ENCODE measurements around the gene CYBB.

The CYBB gene

DNA sequence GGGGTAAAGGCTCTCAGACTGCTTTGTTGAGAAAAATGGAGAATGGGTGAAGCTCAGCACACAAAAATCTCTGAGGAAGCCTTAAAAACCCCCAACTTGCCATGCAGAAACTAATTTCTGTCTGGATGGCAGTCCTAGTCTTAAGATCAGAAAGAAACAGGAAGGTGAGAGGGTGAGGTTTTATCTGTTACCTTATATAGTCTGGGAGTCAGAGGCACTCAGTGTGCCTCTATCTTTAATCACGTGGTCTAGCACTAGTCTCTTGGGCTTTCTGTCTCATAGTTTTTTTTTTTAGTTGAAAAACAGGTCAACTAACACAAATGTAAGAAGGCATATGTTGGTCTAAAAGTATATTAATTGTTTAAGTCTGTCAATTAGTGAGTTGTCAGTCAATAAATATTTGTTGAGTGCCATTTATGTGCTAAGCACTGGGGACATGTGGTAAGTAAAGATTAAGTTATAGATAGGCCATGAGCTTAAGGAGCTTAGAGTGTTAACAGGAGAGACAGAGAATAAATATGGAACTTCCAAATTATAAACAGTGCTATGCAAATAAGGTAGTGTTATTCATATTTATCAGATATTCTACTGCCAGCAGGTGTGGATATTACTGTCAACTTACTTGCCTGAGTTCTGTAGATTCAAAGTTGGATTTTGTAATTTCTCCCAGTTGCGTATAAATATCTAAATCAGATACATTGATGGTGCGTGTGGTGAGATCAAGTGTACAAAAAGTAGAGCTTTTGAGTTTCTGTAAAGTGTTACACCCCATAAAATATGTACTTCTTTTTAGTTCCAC lies 7.0 kb downstream of the CYBB start:
- DNase-seq: no peak

DNA sequence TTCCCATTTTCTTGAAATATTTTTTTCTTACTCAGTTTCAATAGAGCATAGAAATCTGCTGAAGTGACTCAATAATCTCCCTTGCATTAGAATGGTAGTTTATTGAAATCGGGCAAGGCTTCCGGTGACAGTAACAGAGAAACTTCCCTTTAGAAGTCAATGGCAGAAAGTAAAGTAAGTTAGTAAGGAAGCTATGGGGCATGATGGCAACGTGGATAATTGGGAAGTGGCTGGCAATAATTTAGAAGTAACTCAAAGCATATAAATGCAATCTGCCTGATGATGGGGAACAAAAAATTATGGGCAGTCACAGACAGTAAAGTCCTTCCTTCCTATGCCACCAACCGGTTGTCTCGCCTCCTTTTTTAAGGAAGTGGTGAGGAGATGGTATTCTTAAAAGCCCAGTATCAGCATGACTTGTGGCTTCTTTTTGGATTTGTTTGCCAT lies 7.6 kb downstream of the CYBB start:
- peak in 1 of 2 donors; percentile 48 for DNase-seq

DNA sequence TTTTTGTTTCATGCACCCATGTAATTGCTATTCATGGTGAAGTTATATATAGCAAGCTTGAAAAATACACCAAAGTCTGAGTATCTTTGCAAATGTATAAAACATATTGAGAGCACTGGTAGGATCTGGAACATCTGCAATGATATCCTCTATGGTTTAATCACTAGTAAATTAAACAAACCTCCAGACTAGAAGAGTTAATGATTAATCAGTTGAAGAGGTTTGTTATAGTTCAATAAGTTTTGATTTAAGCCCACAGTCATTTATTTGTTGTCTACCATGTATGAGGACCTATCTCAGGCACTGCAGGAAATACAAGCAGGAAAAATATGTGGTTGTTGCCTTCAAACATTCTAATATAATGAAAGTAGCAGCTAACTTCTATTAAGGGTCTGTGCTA lies 16.5 kb downstream of the CYBB start:
- no peak for DNase-seq

DNA sequence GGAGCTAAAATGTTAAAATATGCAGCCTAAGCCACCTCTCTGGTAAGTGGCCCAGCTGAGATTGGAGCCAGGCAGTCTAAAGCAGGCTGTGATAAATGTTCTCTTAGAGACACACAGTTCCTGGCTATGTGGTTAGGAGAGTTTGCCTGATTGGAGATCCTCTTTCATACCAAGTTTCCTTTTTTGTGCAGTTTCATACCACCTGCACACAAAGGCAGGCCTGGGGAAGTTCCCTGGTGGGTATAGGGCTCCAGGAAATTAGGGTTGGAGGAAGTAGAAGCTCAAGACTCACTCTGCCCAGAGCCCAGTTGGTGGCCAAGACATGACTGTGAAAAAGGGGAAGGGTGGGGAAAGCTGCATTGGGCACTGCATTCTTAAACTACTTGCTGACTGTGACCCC lies 16.9 kb downstream of the CYBB start:
- DNase-seq: peak; percentile 2 to 34

DNA sequence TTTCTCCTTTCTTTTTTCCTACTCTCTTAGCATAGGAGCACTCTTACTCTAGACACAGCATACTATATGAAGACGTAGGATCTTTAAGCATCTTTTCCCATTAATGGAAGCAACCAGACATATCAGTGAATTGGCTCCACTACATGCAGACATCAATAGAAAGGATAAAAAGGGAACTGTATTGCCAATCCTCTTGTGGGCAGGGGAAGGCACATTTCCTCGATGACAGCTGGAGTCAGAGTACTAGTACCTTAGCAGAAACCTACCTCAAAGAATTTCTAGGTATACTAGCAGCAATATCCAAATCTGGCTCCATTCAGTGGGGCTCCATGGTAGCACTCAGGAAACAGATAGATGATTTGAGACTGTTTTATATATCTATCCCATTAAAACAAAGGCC lies 20.1 kb downstream of the CYBB start:
- no peak for DNase-seq

DNA sequence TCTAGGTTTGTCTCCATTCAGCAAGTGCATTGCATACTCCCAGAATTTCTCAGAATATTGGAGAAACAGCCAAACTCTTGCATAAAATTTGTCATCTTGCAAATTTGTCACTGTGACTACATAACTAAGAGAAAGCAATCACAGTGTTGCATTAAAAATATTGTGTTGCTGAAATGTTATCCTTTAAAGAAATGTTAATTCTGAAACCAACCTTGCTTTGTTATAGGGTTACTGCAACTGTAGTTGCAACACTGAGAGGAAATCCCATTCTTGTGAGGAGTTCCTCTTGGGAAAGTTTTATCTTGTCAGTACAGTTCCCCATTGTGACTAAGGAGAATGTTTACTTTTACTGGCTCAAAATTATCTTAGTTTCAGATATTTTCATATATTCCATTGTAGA lies 20.9 kb downstream of the CYBB start:
- no peak for DNase-seq

DNA sequence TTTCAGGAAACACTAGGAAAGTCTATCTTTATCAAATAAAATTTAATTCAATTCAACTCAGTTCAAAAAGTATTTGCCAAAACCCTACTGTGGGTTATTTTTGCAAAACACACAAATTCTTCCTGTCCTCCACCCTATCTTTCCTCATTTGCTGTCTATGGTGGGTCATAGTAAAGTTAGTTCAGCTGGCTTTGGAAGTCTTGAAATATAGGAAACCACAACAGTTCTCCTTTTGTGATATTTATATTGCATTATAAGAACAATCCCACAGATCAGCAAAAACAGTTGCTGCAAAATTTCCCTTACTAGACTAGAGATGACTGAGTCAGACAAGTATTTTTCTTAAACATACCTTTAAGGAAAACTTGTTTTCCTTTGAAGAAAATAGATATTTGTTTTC lies 22.2 kb downstream of the CYBB start:
- DNase-seq: peak in 1 of 2 donors; percentile 32

DNA sequence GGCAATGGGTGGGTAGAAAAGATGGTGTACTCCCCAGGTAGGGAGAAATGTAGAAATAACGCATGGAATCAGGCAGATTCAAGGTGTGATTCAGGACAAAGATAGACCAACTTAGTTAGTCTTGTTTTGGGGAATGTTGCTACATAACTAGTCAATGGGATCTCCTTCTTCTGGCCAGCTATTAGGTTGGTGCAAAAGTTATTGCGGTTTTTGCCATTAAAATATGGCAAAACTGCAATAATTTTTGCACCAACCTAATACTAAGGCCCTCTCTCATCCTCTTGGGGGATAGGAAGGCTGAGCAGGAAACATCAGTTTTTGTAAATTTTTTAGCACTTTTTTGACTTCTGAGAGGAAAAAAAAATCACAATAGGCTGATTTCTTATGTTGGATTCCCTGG lies 23.2 kb downstream of the CYBB start:
- no peak for DNase-seq

DNA sequence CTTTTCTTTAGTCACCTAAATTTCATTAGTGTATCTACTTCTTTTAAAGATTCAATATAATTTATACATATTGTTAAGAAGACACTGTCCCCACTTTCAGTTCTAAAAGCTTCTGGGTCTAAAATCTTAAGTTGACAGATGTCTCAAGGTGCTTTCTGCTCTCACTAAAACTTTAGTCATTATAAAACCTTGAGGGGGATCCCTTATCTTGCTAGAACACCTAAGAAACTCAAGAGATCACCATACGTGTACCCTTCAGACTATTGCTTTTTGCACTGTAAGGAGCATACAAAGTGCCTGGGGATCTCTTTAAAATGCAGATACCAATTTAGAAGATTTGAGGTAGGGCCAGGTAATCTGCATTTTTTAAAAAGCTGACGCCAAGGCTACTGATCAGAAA lies 30.1 kb downstream of the CYBB start:
- no peak for DNase-seq

DNA sequence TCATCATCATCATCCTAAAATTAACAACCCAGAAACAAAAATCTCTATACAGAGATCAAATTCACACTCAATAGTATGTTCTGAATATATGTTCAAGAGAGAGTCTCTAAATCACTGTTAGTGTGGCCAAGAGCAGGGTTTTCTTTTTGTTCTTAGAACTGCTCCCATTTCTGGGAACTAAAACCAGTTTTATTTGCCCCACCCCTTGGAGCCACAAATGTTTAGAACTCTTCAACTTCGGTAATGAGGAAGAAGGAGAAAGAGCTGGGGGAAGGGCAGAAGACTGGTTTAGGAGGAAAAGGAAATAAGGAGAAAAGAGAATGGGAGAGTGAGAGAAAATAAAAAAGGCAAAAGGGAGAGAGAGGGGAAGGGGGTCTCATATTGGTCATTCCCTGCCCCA lies 32.3 kb downstream of the CYBB start:
- DNase-seq: no peak

DNA sequence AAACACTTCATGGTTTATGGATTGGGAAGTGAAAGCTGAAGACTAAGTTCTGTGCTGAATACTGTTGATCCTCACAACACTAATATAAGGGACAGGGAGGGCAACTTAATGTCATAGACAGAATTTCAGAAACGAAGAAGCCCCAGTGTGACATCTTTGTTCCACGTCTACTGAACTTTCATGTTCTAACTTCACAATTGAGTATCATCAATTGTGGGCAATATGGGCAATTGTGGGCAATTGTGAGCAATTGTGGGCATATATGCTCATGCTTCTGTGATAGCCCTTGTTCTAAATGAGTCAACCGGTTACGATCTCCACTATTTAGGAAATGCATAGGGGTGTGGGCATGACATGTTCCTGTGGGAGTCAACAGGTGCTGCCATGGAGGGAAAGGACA lies 33.7 kb downstream of the CYBB start:
- no peak for DNase-seq

DNA sequence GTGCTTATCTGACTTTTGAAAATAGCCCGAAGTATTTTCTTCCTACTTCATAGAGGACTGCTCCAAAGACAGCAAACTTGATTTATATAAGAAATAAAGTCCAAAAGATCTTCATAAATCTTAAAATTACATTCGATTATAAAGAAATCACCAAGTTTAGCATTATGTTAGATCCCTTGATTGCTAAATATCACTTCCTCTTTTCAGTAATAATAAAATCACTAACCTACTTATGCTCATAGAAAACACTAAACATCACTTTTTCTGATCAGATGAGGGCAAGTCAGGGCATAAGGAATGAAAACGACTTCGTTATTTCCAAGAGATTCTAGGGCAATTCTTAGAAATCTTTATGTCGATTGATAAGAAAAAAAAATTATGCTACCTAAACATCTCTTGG lies 35.5 kb downstream of the CYBB start:
- DNase-seq: no peak

DNA sequence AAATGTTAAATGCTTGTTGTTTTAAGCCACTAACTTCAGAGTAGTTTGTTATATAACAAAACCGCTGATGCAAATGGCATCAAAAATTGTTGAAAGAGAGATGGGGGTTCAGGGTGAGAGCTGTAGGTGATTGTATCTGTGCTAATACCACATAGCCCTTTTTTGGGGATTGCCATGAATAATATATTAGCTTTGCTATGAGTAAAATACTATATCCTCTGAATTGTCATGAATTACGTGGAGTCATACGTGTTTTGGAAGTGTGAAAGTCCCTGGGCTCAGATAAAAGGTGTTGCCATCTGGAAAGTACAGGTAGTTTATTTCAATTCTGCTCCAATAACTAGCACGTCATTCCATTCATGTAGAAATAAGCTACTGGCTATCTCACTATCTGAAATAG lies 36.9 kb downstream of the CYBB start:
- DNase-seq: no peak

DNA sequence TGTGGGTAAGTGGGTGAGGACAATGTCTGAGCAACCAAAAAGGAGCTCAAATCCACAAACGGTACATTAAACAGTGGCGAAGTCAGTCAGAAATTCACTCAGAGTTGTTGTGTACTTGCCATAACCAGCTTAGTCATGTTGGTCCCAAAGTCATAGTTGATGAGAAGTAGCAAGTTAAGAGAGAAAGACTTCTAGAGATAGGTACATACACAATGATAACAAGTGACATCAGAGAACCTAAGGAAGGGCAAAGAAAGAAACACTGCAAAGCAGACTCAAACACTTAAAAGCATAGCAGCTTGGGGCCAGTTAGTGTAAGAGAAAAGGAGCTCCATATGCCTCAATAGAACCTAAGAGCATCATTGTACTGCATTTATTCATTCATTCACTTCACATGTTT lies 37.3 kb downstream of the CYBB start:
- no peak for DNase-seq

DNA sequence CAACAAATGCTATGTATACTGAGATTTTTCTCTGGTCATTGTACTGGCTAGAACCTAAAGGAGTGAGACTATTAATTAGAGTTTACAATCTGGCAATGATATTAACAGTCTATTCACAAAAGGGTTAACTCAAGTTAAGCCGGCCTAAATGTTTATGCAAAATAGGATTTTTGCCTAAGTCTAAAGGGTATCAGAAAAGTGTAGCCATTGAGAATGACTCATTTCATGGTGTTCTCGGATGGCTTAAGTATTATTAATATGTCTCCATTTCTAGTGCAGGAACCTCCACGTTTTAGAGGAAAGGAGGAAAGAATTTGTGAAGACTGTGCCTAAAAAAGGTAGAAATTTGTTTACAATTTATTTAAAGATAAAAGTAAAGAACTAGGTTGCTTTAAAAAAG lies 37.7 kb downstream of the CYBB start:
- no peak for DNase-seq

DNA sequence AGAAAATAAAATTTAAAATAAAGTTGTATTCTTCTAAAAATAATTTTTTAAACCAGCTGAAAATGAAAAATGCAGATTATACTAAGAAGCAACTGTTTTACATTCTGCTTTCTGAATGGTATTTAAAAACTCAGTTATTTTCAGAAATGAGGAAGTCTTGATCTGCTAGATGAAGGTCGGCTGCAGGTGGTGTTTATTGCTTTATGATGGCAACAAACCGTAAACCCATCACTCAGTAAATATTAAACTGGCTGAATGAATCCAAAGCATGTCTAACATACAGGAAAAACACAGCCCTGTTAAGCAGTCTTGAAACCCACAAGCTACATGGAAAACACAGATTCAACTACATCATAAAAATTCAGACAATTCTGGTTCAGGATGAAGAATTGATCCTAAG lies 38.2 kb downstream of the CYBB start:
- peak in 1 of 2 donors; percentile 19 for DNase-seq

DNA sequence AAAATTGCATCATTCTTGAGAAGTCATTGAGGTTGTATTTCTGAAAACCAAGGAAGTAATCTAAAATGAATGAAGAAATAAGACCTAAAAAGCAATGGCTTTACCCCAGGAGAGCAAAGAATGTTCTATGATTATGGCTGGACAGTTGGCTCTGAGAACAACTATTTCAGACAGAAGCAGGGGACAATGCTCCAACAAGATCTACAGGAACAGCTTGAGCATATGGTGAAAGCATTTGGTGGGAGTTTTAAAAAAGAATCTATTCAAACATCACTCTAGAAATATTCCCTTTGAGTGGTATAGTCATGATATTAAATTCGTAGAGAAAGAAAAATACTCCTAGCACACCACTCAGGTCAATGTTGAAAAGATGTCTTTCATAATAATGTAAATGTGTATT lies 40.8 kb downstream of the CYBB start:
- no peak for DNase-seq

DNA sequence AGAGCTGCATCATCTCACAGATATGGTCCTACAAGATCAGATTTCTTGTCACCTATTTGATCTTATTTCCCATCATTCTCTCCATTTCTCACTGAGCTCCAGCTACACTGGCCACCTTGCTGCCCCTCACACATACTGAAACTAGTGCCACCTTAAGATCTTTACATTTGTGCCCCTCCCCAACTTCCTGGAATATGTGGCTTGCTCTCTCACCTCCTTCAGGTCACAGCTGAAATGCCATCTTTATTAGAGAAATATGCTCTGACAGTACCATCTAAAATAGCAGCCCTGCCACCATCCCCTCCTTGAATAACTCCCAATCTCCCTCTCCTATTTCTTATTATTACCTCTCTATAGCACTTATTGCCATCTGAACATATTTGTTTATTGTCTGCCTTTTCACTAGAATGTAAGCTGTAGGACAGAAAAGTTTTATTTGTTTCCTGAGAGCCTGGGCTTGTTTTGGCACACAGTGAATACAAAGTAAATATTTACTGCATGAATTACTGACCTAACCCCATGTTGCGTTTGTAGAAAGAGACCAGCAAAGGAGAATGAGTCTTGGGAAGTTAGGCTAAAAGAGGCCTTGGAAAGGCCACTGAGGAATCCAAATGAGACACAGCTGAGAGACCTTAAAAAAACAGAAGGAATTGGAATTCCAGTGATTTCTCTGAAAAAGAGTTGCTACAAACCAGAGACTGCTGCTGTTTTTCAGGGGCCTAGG lies 44.8 kb downstream of the CYBB start:
- DNase-seq: no peak

DNA sequence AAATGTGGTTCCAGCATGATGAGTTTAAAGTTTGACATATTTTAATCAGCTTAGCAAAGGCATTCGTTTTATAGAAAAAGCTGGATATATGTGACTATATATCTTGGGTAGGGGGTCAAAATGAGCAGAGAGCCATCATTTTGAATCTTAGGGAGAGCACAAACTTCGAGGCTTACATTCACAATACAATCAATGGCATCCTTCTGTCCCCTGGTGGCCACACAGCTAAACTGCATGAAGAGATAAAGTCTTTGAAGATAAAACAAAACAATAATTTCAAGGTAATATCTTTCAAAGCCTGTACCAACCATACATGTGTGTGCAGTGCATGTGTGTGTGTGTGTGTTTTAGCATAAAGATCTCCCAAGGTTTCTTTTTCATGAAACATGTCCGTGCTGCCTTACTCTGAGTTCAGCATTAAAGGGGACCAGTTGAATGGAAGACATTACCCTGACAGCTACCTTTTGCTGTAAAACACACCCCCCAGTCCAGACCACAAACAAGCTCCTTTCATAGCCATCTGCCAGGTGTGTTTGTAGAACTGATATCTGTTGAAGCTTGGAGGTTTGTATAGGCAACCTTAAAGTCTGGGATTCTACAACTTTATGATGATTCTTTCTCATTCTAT lies 45.5 kb downstream of the CYBB start:
- DNase-seq: peak in 1 of 2 donors; percentile 4

DNA sequence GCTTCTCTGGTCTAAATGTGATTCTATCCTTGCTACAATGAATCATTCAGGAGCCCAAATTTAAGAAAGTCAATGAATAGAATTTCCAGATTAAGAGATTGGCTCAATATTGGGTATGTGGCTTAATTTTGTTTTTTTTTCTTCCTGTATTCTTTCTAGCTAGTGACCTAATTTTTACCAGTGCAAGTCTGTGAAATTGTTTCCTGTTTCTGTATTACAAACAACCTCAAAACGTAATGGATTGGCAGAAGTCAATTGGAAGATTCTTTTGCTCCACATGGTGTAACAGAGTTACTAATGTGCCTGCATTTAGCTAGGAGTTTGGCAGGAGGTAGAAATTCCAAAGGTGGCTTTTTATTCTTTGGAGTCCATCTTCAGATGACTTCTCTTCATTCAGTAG lies 49.9 kb downstream of the CYBB start:
- no peak for DNase-seq

DNA sequence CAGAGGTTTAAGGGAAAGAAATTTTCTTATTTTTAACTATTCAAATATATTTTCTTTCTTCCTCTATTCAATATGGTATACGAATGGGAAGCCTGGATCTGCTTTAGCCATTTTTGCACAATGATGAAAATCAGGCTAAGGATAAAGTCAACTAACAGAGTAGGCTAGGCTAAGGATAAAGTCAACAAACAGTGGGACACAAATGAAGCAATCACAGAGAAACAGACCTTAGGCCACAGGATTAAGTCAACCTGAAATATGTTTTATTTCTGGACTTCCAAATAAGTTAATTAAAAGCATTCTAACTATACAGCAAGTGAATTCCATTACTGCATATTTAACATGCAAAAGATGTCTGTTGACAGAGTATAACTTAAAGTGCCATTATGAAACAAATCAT lies 50.5 kb downstream of the CYBB start:
- DNase-seq: no peak

DNA sequence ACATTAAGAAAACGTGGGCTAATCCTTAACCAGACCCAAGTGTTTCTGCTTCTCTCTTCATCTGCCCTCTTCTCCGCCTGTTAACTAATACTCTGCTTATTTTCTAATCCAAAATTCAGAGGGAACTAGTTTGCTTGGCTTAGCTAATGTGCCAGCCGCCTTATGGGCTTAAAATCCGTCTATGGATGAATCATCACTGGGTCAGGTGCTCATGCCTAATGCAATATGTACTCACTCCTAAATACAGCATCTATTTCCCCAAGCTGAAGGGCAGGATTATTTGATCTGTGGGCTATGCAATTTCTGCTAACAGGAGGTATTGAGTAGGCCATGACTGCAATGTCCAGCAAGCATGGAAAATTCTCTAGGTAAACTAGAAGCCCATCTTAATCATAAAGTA lies 55.1 kb downstream of the CYBB start:
- DNase-seq: no peak

DNA sequence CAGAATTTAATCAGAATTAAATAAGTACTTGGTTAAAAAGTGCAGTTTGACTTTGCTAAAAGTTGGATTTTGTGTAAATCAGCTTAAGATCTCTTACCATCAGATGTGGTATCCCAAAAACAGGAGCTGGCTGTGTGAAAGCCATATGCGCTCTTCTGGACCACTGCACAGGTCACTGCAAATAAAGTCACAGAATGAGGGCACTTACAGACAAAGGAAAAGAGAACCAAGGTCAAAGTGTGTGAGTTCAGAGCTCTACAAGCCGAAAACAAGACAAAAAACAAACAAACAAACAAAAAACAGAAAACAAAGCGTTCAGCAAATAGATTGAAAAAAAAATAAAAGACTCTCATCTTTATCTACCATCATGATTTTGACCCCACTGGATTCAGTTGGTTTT lies 61.1 kb downstream of the CYBB start:
- no peak for DNase-seq

DNA sequence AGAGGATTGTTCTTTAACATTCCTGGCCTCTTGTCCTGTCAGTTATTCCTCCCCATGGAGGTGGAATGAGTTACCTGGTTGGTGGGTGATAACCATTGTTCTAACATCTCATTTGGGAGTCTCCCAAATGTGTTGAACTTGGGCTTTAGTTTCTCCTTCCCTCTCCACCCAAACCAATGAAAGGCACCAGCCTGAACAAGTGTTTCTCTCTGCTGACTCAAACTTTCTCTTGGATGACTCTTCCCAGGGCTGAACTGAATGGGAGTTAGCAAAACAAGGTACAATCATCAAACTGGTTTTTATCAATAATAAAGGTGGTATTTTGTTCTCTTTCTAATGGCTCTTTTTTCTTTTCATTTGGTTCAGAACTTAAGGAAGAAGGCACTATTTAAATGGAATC lies 64.8 kb downstream of the CYBB start:
- DNase-seq: no peak

All from bone marrow (tissue), 2 donors.